Gastrocnemius medialis (tissue), 4 donors: ENCODE results near the gene RBPJL.

ENCODE experiments used
- CTCF ChIP-seq, 5 experiments: fragments of 450-650 bp in 3 of 5; fragments of 200-600 bp in 2 of 5; sonication (generic) in 2 of 5; IDR thresholded peaks in 4 of 5; conservative IDR thresholded peaks in 1 of 5; 1 replicate in 4 of 5; 2 replicates in 1 of 5; pipeline ENCODE4 v1.5.1; 2016 to 2019; ENCODE audit warnings: antibody characterized with exemption in 5 of 5, mild to moderate bottlenecking in 3 of 5, moderate library complexity in 3 of 5
- POLR2A ChIP-seq, 2 donors: fragments of 450-650 bp; IDR thresholded peaks; one replicate each; pipeline ENCODE4 v1.6.1; 2017; ENCODE audit warnings: antibody characterized with exemption in 2 of 2, mild to moderate bottlenecking in 2 of 2, moderate library complexity in 2 of 2

- TF ChIP-seq CTCF (IDR thresholded peaks at IDR 0.05 in 4 of 5, conservative IDR thresholded peaks at IDR 0.05 in 1 of 5) = no peak
- no peak for TF ChIP-seq POLR2A (IDR thresholded peaks at IDR 0.05)
Observed at GRCh38 chr20:45300961-45301360, 5.7 kb upstream of the RBPJL start.
